GM18907 (cell line): ENCODE data around the gene GIPC1.

Experiments used
- ATAC-seq: cut with Tn5 transposase; IDR thresholded peaks from one replicate; pipeline ENCODE4 v1.9.1; 2021; ENCODE audit warnings: mild to moderate bottlenecking, moderate library complexity; ENCODE audit not compliant: unreplicated experiment

Gene GIPC1

GRCh38 chr19:14494910-14495671, 836 bp downstream of the GIPC1 start:
- ATAC-seq = no peak

- no peak for ATAC-seq
These were observed 1.5 kb downstream of the GIPC1 start for GRCh38 chr19:14494411-14494810.

- no peak for ATAC-seq
These were observed 3.1 kb downstream of the GIPC1 start for GRCh38 chr19:14492756-14493337.

- ATAC-seq = no peak
These were observed 8.4 kb downstream of the GIPC1 start for GRCh38 chr19:14487370-14488125.

GRCh38 chr19:14482172-14482941, 13.6 kb downstream of the GIPC1 start:
- no peak for ATAC-seq

- no peak for ATAC-seq
These were observed 15.2 kb downstream of the GIPC1 start for GRCh38 chr19:14480700-14481079.

GRCh38 chr19:14479975-14480699, 15.8 kb downstream of the GIPC1 start:
- ATAC-seq = no peak

GRCh38 chr19:14479309-14479974, 16.5 kb downstream of the GIPC1 start:
- no peak for ATAC-seq

- ATAC-seq = no peak
These were observed 17.8 kb downstream of the GIPC1 start for GRCh38 chr19:14478113-14478545.

GRCh38 chr19:14477418-14478112, 18.4 kb downstream of the GIPC1 start:
- no peak for ATAC-seq

GRCh38 chr19:14476673-14477401, 19.1 kb downstream of the GIPC1 start:
- no peak for ATAC-seq

- no peak for ATAC-seq
These were observed 19.6 kb downstream of the GIPC1 start for GRCh38 chr19:14476327-14476672.

- ATAC-seq = no peak
These were observed 20.5 kb downstream of the GIPC1 start, which contains the start of gene PTGER1 for GRCh38 chr19:14475251-14476073. Gene PTGER1 (minus strand): TSS chr19:14475354. CDS start chr19:14474320, 1,034 bp downstream.

- ATAC-seq = no peak
These were observed 21.1 kb downstream of the GIPC1 start for GRCh38 chr19:14474827-14475226.

- no peak for ATAC-seq
These were observed 21.8 kb downstream of the GIPC1 start for GRCh38 chr19:14473978-14474578.

- no peak for ATAC-seq
These were observed 22.6 kb downstream of the GIPC1 start for GRCh38 chr19:14473073-14473977.
